ENCODE data around the gene GPR132.

The GPR132 gene

GRCh38 chr14:105059925-105060565 is 5.2 kb downstream of the GPR132 start:
- no peak for DNase-seq

GRCh38 chr14:105059035-105059924 is 6.0 kb downstream of the GPR132 start:
- no peak for DNase-seq

- no peak for DNase-seq
Measured at GRCh38 chr14:105058521-105059034, 6.7 kb downstream of the GPR132 start.

GRCh38 chr14:105056303-105056831 is 8.9 kb downstream of the GPR132 start:
- DNase-seq, result no peak

- DNase-seq, result no peak
Measured at GRCh38 chr14:105055736-105056302, 9.4 kb downstream of the GPR132 start.

- DNase-seq, result no peak
Measured at GRCh38 chr14:105055334-105055733, 9.9 kb downstream of the GPR132 start.

- DNase-seq, result no peak
Measured at GRCh38 chr14:105053996-105054395, 11.2 kb downstream of the GPR132 start.

GRCh38 chr14:105053421-105053820 is 11.8 kb downstream of the GPR132 start:
- no peak for DNase-seq

- no peak for DNase-seq
Measured at GRCh38 chr14:105052110-105052458, 13.1 kb downstream of the GPR132 start.

GRCh38 chr14:105051182-105052109 is 13.8 kb downstream of the GPR132 start:
- DNase-seq, result no peak

GRCh38 chr14:105050551-105050897 is 14.7 kb downstream of the GPR132 start:
- DNase-seq, result no peak

GRCh38 chr14:105049753-105050550 is 15.3 kb downstream of the GPR132 start:
- no peak for DNase-seq

GRCh38 chr14:105047283-105048016 is 17.8 kb downstream of the GPR132 start:
- no peak for DNase-seq

- no peak for DNase-seq
Measured at GRCh38 chr14:105046891-105047282, 18.3 kb downstream of the GPR132 start.

- peak; percentile 71 to 94 for DNase-seq
Measured at GRCh38 chr14:105045710-105046326, 19.4 kb downstream of the GPR132 start.

- DNase-seq, result no peak
Measured at GRCh38 chr14:105043641-105044040, 21.6 kb downstream of the GPR132 start.

GRCh38 chr14:105042813-105043212 is 22.4 kb downstream of the GPR132 start:
- DNase-seq, result no peak

- DNase-seq, result no peak
Measured at GRCh38 chr14:105041841-105042765, 23.1 kb downstream of the GPR132 start.
